Measurements from ENCODE around the gene CBX4. TPM values are rescaled to one million over a fixed set of nuclear protein-coding genes. Genes with fewer than 3 reads are reported as not detected.

The CBX4 gene
- total and polyA plus RNA-seq, 2 of the 13 experiments (the other 11 are each of a cell fraction or from before 2014, with no cell fraction given): 25.8 to 50.8 TPM

DNA sequence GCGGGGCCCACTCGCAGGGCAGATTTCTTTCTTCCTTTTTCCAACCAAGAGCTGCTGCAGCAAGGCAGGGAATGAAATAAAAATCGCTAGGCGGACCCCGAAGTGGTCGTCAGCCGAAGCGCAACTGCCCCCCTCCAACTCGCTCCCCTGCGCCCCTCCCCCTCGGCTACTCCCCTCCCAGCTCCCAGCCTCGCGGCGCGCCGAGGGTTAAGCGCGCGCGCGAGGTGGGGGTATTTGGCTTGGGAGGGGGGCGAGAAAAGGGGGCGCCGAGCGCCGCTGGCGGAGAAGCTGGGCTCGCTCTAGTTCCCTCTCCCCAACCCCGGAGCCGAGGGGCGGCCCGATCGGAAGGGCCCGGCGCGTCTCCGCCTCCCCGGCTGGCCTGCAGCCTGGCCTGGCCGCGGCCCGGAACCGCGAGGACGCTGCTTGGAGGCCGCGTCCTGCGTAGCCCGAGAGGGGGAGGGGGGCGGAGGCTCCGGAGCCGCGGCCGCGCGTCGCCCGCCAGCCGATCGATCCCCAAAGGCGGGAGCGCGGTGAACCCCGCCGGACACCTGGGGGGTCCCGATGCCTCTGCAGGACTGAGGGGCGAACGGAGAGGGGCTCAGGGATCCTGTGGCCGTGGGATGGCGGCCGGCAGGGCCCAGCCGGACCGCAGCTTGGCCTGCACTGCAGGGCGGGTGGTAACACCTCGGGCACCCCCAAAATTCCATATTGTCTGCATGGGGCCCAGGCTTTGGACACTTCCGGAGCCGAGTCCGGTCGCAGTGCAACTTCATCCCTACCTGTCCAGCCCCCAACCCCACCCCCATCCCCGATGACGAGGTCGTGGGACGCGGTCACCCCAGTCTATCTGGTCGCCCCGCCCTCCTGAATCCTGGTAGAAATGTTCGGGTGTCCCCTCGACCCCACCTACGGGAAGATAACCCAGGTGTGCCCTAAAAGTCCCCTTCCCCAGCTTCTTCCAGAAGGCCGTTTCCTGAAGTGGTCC, 4.9 kb upstream of the CBX4 start (continued):
- no peak for TF ChIP-seq ZNF646 (CRISPR knock-in tag; IDR thresholded peaks at IDR 0.05)
- TF ChIP-seq CREM (IDR thresholded peaks at IDR 0.05): no peak
- TF ChIP-seq CREM (CRISPR knock-in tag; IDR thresholded peaks at IDR 0.05): 0 out of 2 replicates have a peak, but pooled peaks have one; percentile 4
- no peak for TF ChIP-seq SRSF4 (IDR thresholded peaks at IDR 0.05; ENCODE audit: low read depth, low read length, poor library complexity, severe bottlenecking)
- TF ChIP-seq ZNF720 (CRISPR knock-in tag; IDR thresholded peaks at IDR 0.05): 0 out of 2 replicates have a peak, but pooled peaks have one; percentile 40
- TF ChIP-seq ZNF350 (CRISPR knock-in tag; IDR thresholded peaks at IDR 0.05; ENCODE audit: borderline replicate concordance, low read depth): no peak
- peak; percentile 43; the same call in 1 of the 2 replicates for TF ChIP-seq TFE3 (CRISPR knock-in tag; IDR thresholded peaks at IDR 0.05)
- no peak for TF ChIP-seq HHEX (CRISPR knock-in tag; IDR thresholded peaks at IDR 0.05)
- TF ChIP-seq ZBTB39 (CRISPR knock-in tag; IDR thresholded peaks at IDR 0.05): peak; percentile 90
- TF ChIP-seq PTBP1 (IDR thresholded peaks at IDR 0.05; ENCODE audit: low read depth, low read length, poor library complexity, severe bottlenecking): no peak
- TF ChIP-seq TBP (CRISPR knock-in tag; IDR thresholded peaks at IDR 0.05): no peak
- TF ChIP-seq CTCF (CRISPR knock-in tag; IDR thresholded peaks at IDR 0.05): peak; percentile 26; the same call in 1 of the 2 replicates
- TF ChIP-seq, protein P1, sequence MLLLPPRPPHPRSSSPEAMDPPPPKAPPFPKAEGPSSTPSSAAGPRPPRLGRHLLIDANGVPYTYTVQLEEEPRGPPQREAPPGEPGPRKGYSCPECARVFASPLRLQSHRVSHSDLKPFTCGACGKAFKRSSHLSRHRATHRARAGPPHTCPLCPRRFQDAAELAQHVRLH (CRISPR knock-in tag; IDR thresholded peaks at IDR 0.05; ENCODE audit: borderline replicate concordance, low read depth): 0 out of 2 replicates have a peak, but pooled peaks have one; percentile 84
- peak; percentile 56; the same call in 1 of the 2 replicates for TF ChIP-seq THAP11 (CRISPR knock-in tag; IDR thresholded peaks at IDR 0.05)
- no peak; the same call in 1 of the 2 replicates for TF ChIP-seq RFXAP (CRISPR knock-in tag; IDR thresholded peaks at IDR 0.05; ENCODE audit: borderline replicate concordance)
